Endodermal cell (in vitro differentiated cells): ENCODE measurements around the gene DYNLL1. TPM values are rescaled to one million over a fixed set of nuclear protein-coding genes. Genes with fewer than 3 reads are reported as not detected.
"Not testable (repeated sequence)": the region's sequence is repeated elsewhere in the genome, so short reads cannot be mapped to it uniquely, and the experiment has no call there.

ENCODE experiments used
- DNase-seq: peaks from one replicate; pipeline ENCODE4 v3.0.0-alpha.2; 2017
- H3K27ac ChIP-seq: 2 replicates; pipeline ENCODE4 v1.5.1; 2013; ENCODE audit warnings: mild to moderate bottlenecking, low read depth, low read length, moderate library complexity
- H3K27me3 ChIP-seq: 2 replicates; pipeline ENCODE4 v1.6.1; 2013; ENCODE audit warnings: mild to moderate bottlenecking, low read length, moderate library complexity; ENCODE audit not compliant: insufficient read depth, control insufficient read depth, poor library complexity, severe bottlenecking
- H3K36me3 ChIP-seq: 2 replicates; pipeline ENCODE4 v1.7.0; 2013; ENCODE audit warnings: mild to moderate bottlenecking, low read length, moderate library complexity; ENCODE audit not compliant: control insufficient read depth, insufficient read depth
- H3K4me1 ChIP-seq: one replicate; pipeline ENCODE4 v1.7.0; 2013; ENCODE audit warnings: low read length; ENCODE audit not compliant: control insufficient read depth, insufficient read depth
- H3K4me3 ChIP-seq: 2 replicates; pipeline ENCODE4 v1.5.1; 2013; ENCODE audit warnings: mild to moderate bottlenecking, low read length, moderate library complexity
- H3K9ac ChIP-seq: 2 replicates; pipeline ENCODE4 v1.6.1; 2013; ENCODE audit warnings: mild to moderate bottlenecking, low read length, moderate library complexity; ENCODE audit not compliant: poor library complexity, severe bottlenecking; ENCODE audit errors: extremely low read depth
- H3K9me3 ChIP-seq: 2 replicates; pipeline ENCODE4 v1.6.1; 2013; ENCODE audit warnings: mild to moderate bottlenecking, low read length, moderate library complexity; ENCODE audit not compliant: control insufficient read depth
- H3K27ac Mint-ChIP-seq: 2 replicates; pipeline ENCODE4 v1.8.0; 2020; ENCODE audit warnings: mixed read lengths
- H3K27me3 Mint-ChIP-seq: 2 replicates; pipeline ENCODE4 v1.8.0; 2021; ENCODE audit warnings: mild to moderate bottlenecking, mixed read lengths; ENCODE audit not compliant: insufficient read depth
- H3K36me3 Mint-ChIP-seq: 2 replicates; pipeline ENCODE4 v1.8.0; 2020; ENCODE audit warnings: low read depth, mixed read lengths
- H3K4me1 Mint-ChIP-seq: 2 replicates; pipeline ENCODE4 v1.8.0; 2020; ENCODE audit warnings: mixed read lengths
- H3K4me3 Mint-ChIP-seq: 2 replicates; pipeline ENCODE4 v1.8.0; 2020; ENCODE audit warnings: mild to moderate bottlenecking, moderate library complexity, mixed read lengths
- H3K9me3 Mint-ChIP-seq: 2 replicates; pipeline ENCODE4 v1.8.0; 2020; ENCODE audit warnings: mild to moderate bottlenecking, mixed read lengths
- WGBS, 2 experiments: methylation state at CpG; one replicate each; pipeline versions ENCODE4 v1.1.5 to v1.1.7; 2013; ENCODE audit warnings: missing lambda C conversion rate in 2 of 2, mixed read lengths in 1 of 2; ENCODE audit not compliant: insufficient coverage in 1 of 2, insufficient read length in 1 of 2; 5-methylcytosine and 5-hydroxymethylcytosine counted together
- total RNA-seq, 2 donors: library from RNA; stranded (reverse); fragmentation: NEBNext Ultra II Directional in 1 of 2; extraction: Animal tissue kit (Norgen Biotek cat#: 25700) in 1 of 2; gene quantifications; 2 replicates in 1 of 2; 3 replicates in 1 of 2; pipeline ENCODE4 v1.2.1, GENCODE V29; 2021
- TF ChIP-seq, protein P1 (sequence below): fragments of 200-600 bp; sonication (generic); conservative IDR thresholded peaks from 2 replicates; pipeline ENCODE4 v1.5.0; 2021; ENCODE audit warnings: antibody characterized with exemption, mild to moderate bottlenecking

DYNLL1 gene
- total RNA-seq, 2 donors from 2014 or later = 326 to 424 TPM

DNA sequence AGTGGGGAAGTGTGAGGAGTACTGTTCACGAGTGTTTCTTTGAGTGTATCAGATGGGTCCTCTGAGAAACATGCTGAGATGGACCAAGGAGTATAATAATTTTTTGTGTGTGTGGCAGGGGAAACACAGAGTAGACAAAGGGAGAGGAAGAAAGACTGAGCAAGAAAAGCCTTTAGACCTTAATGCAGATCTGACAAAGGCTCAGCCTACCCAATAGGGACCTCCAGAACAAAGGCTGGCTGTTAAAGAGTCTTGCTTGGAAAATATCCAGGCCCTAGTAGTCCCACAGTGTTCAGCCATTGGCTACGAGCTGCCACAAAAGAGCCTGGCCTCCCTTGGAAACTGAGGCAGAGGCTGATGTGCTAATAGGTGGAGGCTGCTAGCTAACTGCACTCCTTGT, 19.6 kb downstream of the DYNLL1 start:
- Histone ChIP-seq H3K27ac (peak overlapping the region; percentile 1), H3K9ac (no peak overlapping the region), H3K9me3 (no peaks in the 10 kb centered on the region), H3K4me3 (no peak overlapping the region), H3K27me3 (no peaks in the 10 kb centered on the region), H3K4me1 (no peaks in the 10 kb centered on the region), H3K36me3 (peaks cover 29% of the 10 kb centered on the region)
- Mint-ChIP-seq H3K27ac (no peak overlapping the region), H3K9me3 (no peaks in the 10 kb centered on the region), H3K4me1 (no peaks in the 10 kb centered on the region), H3K4me3 (no peak overlapping the region), H3K36me3 (peaks cover 35% of the 10 kb centered on the region), H3K27me3 (no peaks in the 10 kb centered on the region)
- WGBS, 2 experiments = 81 to 99% methylated on average over 2 of the region's 2 CpGs
- no peak for DNase-seq
- TF ChIP-seq, protein P1, sequence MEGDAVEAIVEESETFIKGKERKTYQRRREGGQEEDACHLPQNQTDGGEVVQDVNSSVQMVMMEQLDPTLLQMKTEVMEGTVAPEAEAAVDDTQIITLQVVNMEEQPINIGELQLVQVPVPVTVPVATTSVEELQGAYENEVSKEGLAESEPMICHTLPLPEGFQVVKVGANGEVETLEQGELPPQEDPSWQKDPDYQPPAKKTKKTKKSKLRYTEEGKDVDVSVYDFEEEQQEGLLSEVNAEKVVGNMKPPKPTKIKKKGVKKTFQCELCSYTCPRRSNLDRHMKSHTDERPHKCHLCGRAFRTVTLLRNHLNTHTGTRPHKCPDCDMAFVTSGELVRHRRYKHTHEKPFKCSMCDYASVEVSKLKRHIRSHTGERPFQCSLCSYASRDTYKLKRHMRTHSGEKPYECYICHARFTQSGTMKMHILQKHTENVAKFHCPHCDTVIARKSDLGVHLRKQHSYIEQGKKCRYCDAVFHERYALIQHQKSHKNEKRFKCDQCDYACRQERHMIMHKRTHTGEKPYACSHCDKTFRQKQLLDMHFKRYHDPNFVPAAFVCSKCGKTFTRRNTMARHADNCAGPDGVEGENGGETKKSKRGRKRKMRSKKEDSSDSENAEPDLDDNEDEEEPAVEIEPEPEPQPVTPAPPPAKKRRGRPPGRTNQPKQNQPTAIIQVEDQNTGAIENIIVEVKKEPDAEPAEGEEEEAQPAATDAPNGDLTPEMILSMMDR = no peak

- not testable (repeated sequence) for H3K4me1 Mint-ChIP-seq, H3K9me3 Mint-ChIP-seq, H3K4me1 ChIP-seq, H3K4me3 ChIP-seq, H3K27me3 ChIP-seq, H3K9ac ChIP-seq, H3K27me3 Mint-ChIP-seq, H3K27ac ChIP-seq, DNase-seq, H3K9me3 ChIP-seq, H3K27ac Mint-ChIP-seq, H3K4me3 Mint-ChIP-seq
- peaks cover 28% of the 10 kb centered on the region for H3K36me3 ChIP-seq
- peaks cover 35% of the 10 kb centered on the region for H3K36me3 Mint-ChIP-seq
- WGBS, 2 experiments = 94 to 97% methylated on average over 7 to 8 of the region's 8 CpGs
Measured at GRCh38 chr12:120519324-120519723, 23.4 kb downstream of the DYNLL1 start.

- H3K9ac ChIP-seq = no peak overlapping the region
- H3K9me3 Mint-ChIP-seq = no peaks in the 10 kb centered on the region
- WGBS, 2 experiments = 90 to 94% methylated on average over 9 of the region's 9 CpGs
- no peak overlapping the region for H3K4me3 ChIP-seq
- no peaks in the 10 kb centered on the region for H3K27me3 Mint-ChIP-seq
- peaks cover 12% of the 10 kb centered on the region for H3K36me3 ChIP-seq
- no peaks in the 10 kb centered on the region for H3K4me1 Mint-ChIP-seq
- no peak overlapping the region for H3K27ac Mint-ChIP-seq
- no peak overlapping the region for H3K27ac ChIP-seq
- TF ChIP-seq, protein P1 = no peak
- H3K27me3 ChIP-seq = no peaks in the 10 kb centered on the region
- no peak for DNase-seq
- H3K4me1 ChIP-seq = no peaks in the 10 kb centered on the region
- H3K9me3 ChIP-seq = no peaks in the 10 kb centered on the region
- H3K4me3 Mint-ChIP-seq = no peak overlapping the region
- H3K36me3 Mint-ChIP-seq = peaks cover 23% of the 10 kb centered on the region
Measured at GRCh38 chr12:120522568-120522967, 26.7 kb downstream of the DYNLL1 start.
